Measurements from ENCODE around the gene PTGS2. TPM values are rescaled to one million over a fixed set of nuclear protein-coding genes. Genes with fewer than 3 reads are reported as not detected.
A peak's percentile ranks its signal among the peaks of the same experiment; 100 is the strongest.
"Not testable (repeated sequence)": the region's sequence is repeated elsewhere in the genome, so short reads cannot be mapped to it uniquely, and the experiment has no call there.

The PTGS2 gene
- polyA plus RNA-seq, 6 donors from 2014 or later = 0.52 to 2.7 TPM; not detected in 4

GRCh38 chr1:186658999-186659398 is 21.2 kb downstream of the PTGS2 start:
- peak overlapping the region in 1 of 8 donors; percentile 35 for H3K4me3 Mint-ChIP-seq
- no peak for DNase-seq

GRCh38 chr1:186657481-186657880 is 22.7 kb downstream of the PTGS2 start:
- ATAC-seq (ENCODE audit: low read depth in 2 of 2) = no peak
- no peak overlapping the region for H3K4me3 Mint-ChIP-seq
- peaks cover 0 to 9% (median 7%) of the 10 kb centered on the region in 3 donors for H3K27me3 Mint-ChIP-seq

More at GRCh38 chr1:186658999-186659398, 21.2 kb downstream of the PTGS2 start:
- ATAC-seq (ENCODE audit: low read depth in 2 of 2) = no peak
- Mint-ChIP-seq H3K4me1 (peaks cover 0 to 3% (median 0%) of the 10 kb centered on the region in 3 donors), H3K9me3 (peaks cover 2 to 11% (median 5%) of the 10 kb centered on the region in 7 donors), H3K36me3 (peaks cover 0 to 7% of the 10 kb centered on the region in 2 donors), H3K27ac (no peak overlapping the region), H3K27me3 (no peaks in the 10 kb centered on the region)

GRCh38 chr1:186655876-186656275 is 24.3 kb downstream of the PTGS2 start:
- DNase-seq = no peak
- peaks cover 5 to 14% of the 10 kb centered on the region in 2 donors for H3K36me3 Mint-ChIP-seq
- peak overlapping the region in 1 of 6 donors; percentile 41 for H3K27ac Mint-ChIP-seq
- peaks cover 6 to 12% (median 9%) of the 10 kb centered on the region in 7 donors for H3K9me3 Mint-ChIP-seq
- H3K4me3 Mint-ChIP-seq = no peak overlapping the region
- peaks cover 0 to 9% (median 7%) of the 10 kb centered on the region in 3 donors for H3K27me3 Mint-ChIP-seq
- ATAC-seq (ENCODE audit: low read depth in 2 of 2) = no peak
- peaks cover 0 to 6% (median 0%) of the 10 kb centered on the region in 3 donors for H3K4me1 Mint-ChIP-seq

More at GRCh38 chr1:186657481-186657880, 22.7 kb downstream of the PTGS2 start:
- H3K4me1 Mint-ChIP-seq = peaks cover 0 to 6% (median 0%) of the 10 kb centered on the region in 3 donors
- peaks cover 6 to 12% (median 9%) of the 10 kb centered on the region in 7 donors for H3K9me3 Mint-ChIP-seq
- no peak overlapping the region for H3K27ac Mint-ChIP-seq
- DNase-seq = no peak
- peaks cover 5 to 14% of the 10 kb centered on the region in 2 donors for H3K36me3 Mint-ChIP-seq

- peaks cover 0 to 9% (median 7%) of the 10 kb centered on the region in 3 donors for H3K27me3 Mint-ChIP-seq
- ATAC-seq (ENCODE audit: low read depth in 2 of 2) (no peak), DNase-seq (no peak)
- peaks cover 5 to 14% of the 10 kb centered on the region in 2 donors for H3K36me3 Mint-ChIP-seq
- H3K4me3 Mint-ChIP-seq = no peak overlapping the region
- no peak overlapping the region for H3K27ac Mint-ChIP-seq
- peaks cover 6 to 12% (median 9%) of the 10 kb centered on the region in 7 donors for H3K9me3 Mint-ChIP-seq
- peaks cover 0 to 6% (median 0%) of the 10 kb centered on the region in 3 donors for H3K4me1 Mint-ChIP-seq
Measured at GRCh38 chr1:186654741-186655140, 25.5 kb downstream of the PTGS2 start.

- Mint-ChIP-seq H3K36me3 (peaks cover 5 to 14% of the 10 kb centered on the region in 2 donors), H3K27ac (no peak overlapping the region), H3K9me3 (peaks cover 6 to 12% (median 9%) of the 10 kb centered on the region in 7 donors), H3K27me3 (peaks cover 0 to 9% (median 7%) of the 10 kb centered on the region in 3 donors), H3K4me1 (peaks cover 0 to 6% (median 0%) of the 10 kb centered on the region in 3 donors), H3K4me3 (peak overlapping the region in 1 of 8 donors; percentile 59)
- DNase-seq (no peak), ATAC-seq (ENCODE audit: low read depth in 2 of 2) (no peak)
Measured at GRCh38 chr1:186653312-186653711, 26.9 kb downstream of the PTGS2 start.

- Mint-ChIP-seq H3K27me3 (peaks cover 0 to 7% (median 6%) of the 10 kb centered on the region in 3 donors), H3K9me3 (peaks cover 0 to 9% (median 5%) of the 10 kb centered on the region in 7 donors), H3K36me3 (peaks cover 5 to 12% of the 10 kb centered on the region in 2 donors), H3K4me1 (peaks cover 0 to 2% (median 0%) of the 10 kb centered on the region in 3 donors), H3K4me3 (no peak overlapping the region), H3K27ac (no peak overlapping the region)
- ATAC-seq (ENCODE audit: low read depth in 2 of 2) (no peak), DNase-seq (no peak)
Measured at GRCh38 chr1:186648613-186649012, 31.6 kb downstream of the PTGS2 start.

GRCh38 chr1:186647985-186648384 is 32.2 kb downstream of the PTGS2 start:
- H3K36me3 Mint-ChIP-seq; DNase-seq; H3K27me3 Mint-ChIP-seq; H3K4me3 Mint-ChIP-seq; H3K4me1 Mint-ChIP-seq; H3K9me3 Mint-ChIP-seq; ATAC-seq (ENCODE audit: low read depth in 2 of 2): not testable (repeated sequence)
- peak overlapping the region in 1 of 6 donors; percentile 16 for H3K27ac Mint-ChIP-seq

GRCh38 chr1:186643614-186644013 is 36.6 kb downstream of the PTGS2 start:
- Mint-ChIP-seq H3K4me1 (no peaks in the 10 kb centered on the region), H3K9me3 (peaks cover 0 to 4% (median 0%) of the 10 kb centered on the region in 7 donors), H3K27ac (no peak overlapping the region), H3K27me3 (no peaks in the 10 kb centered on the region), H3K4me3 (no peak overlapping the region), H3K36me3 (no peaks in the 10 kb centered on the region)
- ATAC-seq (ENCODE audit: low read depth in 2 of 2) (no peak), DNase-seq (no peak)

- H3K36me3 Mint-ChIP-seq; H3K4me1 Mint-ChIP-seq; H3K27me3 Mint-ChIP-seq; H3K27ac Mint-ChIP-seq; H3K9me3 Mint-ChIP-seq; DNase-seq; ATAC-seq (ENCODE audit: low read depth in 2 of 2); H3K4me3 Mint-ChIP-seq: not testable (repeated sequence)
Measured at GRCh38 chr1:186637567-186637966, 42.7 kb downstream of the PTGS2 start.

GRCh38 chr1:186636786-186637185 is 43.4 kb downstream of the PTGS2 start:
- Mint-ChIP-seq H3K9me3 (peaks cover 0 to 4% (median 0%) of the 10 kb centered on the region in 7 donors), H3K27me3 (peaks cover 0 to 6% (median 0%) of the 10 kb centered on the region in 3 donors), H3K4me3 (no peak overlapping the region), H3K4me1 (no peaks in the 10 kb centered on the region), H3K36me3 (no peaks in the 10 kb centered on the region), H3K27ac (no peak overlapping the region)
- no peak for DNase-seq
- no peak for ATAC-seq (ENCODE audit: low read depth in 2 of 2)

- Mint-ChIP-seq H3K27ac (no peak overlapping the region), H3K4me1 (no peaks in the 10 kb centered on the region), H3K4me3 (no peak overlapping the region), H3K36me3 (no peaks in the 10 kb centered on the region), H3K27me3 (peaks cover 0 to 6% (median 4%) of the 10 kb centered on the region in 3 donors), H3K9me3 (peaks cover 0 to 4% (median 0%) of the 10 kb centered on the region in 7 donors)
- no peak for DNase-seq
- ATAC-seq (ENCODE audit: low read depth in 2 of 2) = no peak
Measured at GRCh38 chr1:186634511-186634910, 45.7 kb downstream of the PTGS2 start.

GRCh38 chr1:186633116-186633515 is 47.1 kb downstream of the PTGS2 start:
- Mint-ChIP-seq H3K9me3 (peaks cover 0 to 4% (median 0%) of the 10 kb centered on the region in 7 donors), H3K4me3 (no peak overlapping the region), H3K36me3 (no peaks in the 10 kb centered on the region), H3K4me1 (no peaks in the 10 kb centered on the region), H3K27ac (no peak overlapping the region), H3K27me3 (peaks cover 0 to 6% (median 4%) of the 10 kb centered on the region in 3 donors)
- ATAC-seq (ENCODE audit: low read depth in 2 of 2) (no peak), DNase-seq (no peak)

GRCh38 chr1:186629341-186629740 is 50.9 kb downstream of the PTGS2 start:
- Mint-ChIP-seq H3K36me3 (no peaks in the 10 kb centered on the region), H3K4me3 (no peak overlapping the region), H3K4me1 (no peaks in the 10 kb centered on the region), H3K27ac (no peak overlapping the region), H3K9me3 (no peaks in the 10 kb centered on the region), H3K27me3 (peaks cover 0 to 4% (median 0%) of the 10 kb centered on the region in 3 donors)
- ATAC-seq (ENCODE audit: low read depth in 2 of 2) (no peak), DNase-seq (no peak)

GRCh38 chr1:186628910-186629309 is 51.3 kb downstream of the PTGS2 start:
- Mint-ChIP-seq H3K9me3 (no peaks in the 10 kb centered on the region), H3K27ac (no peak overlapping the region), H3K4me3 (no peak overlapping the region), H3K4me1 (no peaks in the 10 kb centered on the region), H3K27me3 (peaks cover 0 to 4% (median 0%) of the 10 kb centered on the region in 3 donors), H3K36me3 (no peaks in the 10 kb centered on the region)
- ATAC-seq (ENCODE audit: low read depth in 2 of 2) (no peak), DNase-seq (no peak)
